GM23338 (cell line): ENCODE results near the gene FASTKD2. TPM values are rescaled to one million over a fixed set of nuclear protein-coding genes. Genes with fewer than 3 reads are reported as not detected.

Experiments used
- microRNA-seq: library from miRNA; unstranded; fragments of <30 nt; microRNA quantifications from one replicate; pipeline ENCODE4, GENCODE V29; 2017
- polyA plus RNA-seq: library from polyadenylated mRNA; unstranded; fragments of >200 nt; fragmentation: Nextera tagmentation; extraction: Ambion mirVana; gene quantifications from 2 replicates; pipeline ENCODE4 v1.2.1, GENCODE V29; 2016
- small RNA-seq: library from RNA; depleted of rRNA; stranded (forward); fragments of <200 nt; gene quantifications from one replicate; pipeline ENCODE3, GENCODE V24; 2014; ENCODE audit warnings: low replicate concordance
- total RNA-seq: library from RNA; depleted of rRNA; stranded (reverse); fragments of >200 nt; shearing (Covaris generic); gene quantifications from 2 replicates; pipeline ENCODE4 v1.2.3, GENCODE V29; 2014; rRNA removed

The FASTKD2 gene
- total and polyA plus RNA-seq, 2 experiments from 2014 or later, result 20.5 to 48.7 TPM

Small RNAs within 50 kb of the gene (microRNA-seq; reads per million reads assigned to microRNA genes)
- not detected for gene MIR3130-1
- not detected for gene MIR3130-2

Small RNAs within 50 kb of the gene (small RNA-seq; reads per million reads assigned to genes)
- gene MIR3130-2, result not detected

Other genes starting within 250 kb of the FASTKD2 start
- gene FAM237A, start 123.1 kb upstream of the FASTKD2 start, total RNA-seq, result not detected in 2 replicates
- not detected in 2 replicates for gene FAM237A, start 123.1 kb upstream of the FASTKD2 start, polyA plus RNA-seq
- gene DYTN, start 47.2 kb upstream of the FASTKD2 start, total RNA-seq, result not detected in 2 replicates
- not detected in 2 replicates for gene DYTN, start 47.2 kb upstream of the FASTKD2 start, polyA plus RNA-seq
- 0.89 and 1.7 TPM in 2 replicates for gene MDH1B, start 278 bp upstream of the FASTKD2 start, total RNA-seq
- gene MDH1B, start 278 bp upstream of the FASTKD2 start, polyA plus RNA-seq, result 1.5 and 1.8 TPM in 2 replicates
- 0.94 TPM in 1 of 2 replicates, not detected in the other for gene CPO, start 173.9 kb downstream of the FASTKD2 start, total RNA-seq
- 0.90 and 0.91 TPM in 2 replicates for gene CPO, start 173.9 kb downstream of the FASTKD2 start, polyA plus RNA-seq